Panc1 (cell line): ENCODE results near the gene SERPINA9. TPM values are rescaled to one million over a fixed set of nuclear protein-coding genes. Genes with fewer than 3 reads are reported as not detected.

Experiments
- ATAC-seq: fragments of 200-7000 bp; cut with Tn5 transposase; 2 replicates; pipeline ENCODE4 v1.9.1; 2020; ENCODE audit warnings: mild to moderate bottlenecking, moderate library complexity
- BruUV-seq: library from RNA; stranded (reverse); fragments of 400-500 nt; replicated peaks from 2 replicates; lab custom pipeline; 2021; lab: Mats Ljungman, UMichigan
- CTCF ChIA-PET: fragments of 300-600 bp; sonication (Branson Sonifier 250); formaldehyde crosslinking; loops from one replicate; lab custom pipeline; 2022; ENCODE audit warnings: antibody characterized with exemption; lab: Charles Lee
- POLR2A ChIA-PET: fragments of 300-600 bp; sonication (Branson Sonifier 250); formaldehyde crosslinking; loops from one replicate; lab custom pipeline; 2022; ENCODE audit warnings: antibody characterized with exemption; lab: Charles Lee
- DNase-seq: peaks from one replicate; pipeline ENCODE4 v3.0.0-alpha.2; 2010; ENCODE audit warnings: low read depth, low spot score
- H3K27ac ChIP-seq: 2 replicates; pipeline ENCODE4 v1.5.1; 2011; ENCODE audit warnings: mild to moderate bottlenecking, low read length, inconsistent platforms
- H3K27me3 ChIP-seq: fragments of 200-500 bp; sonication (Bioruptor generic); 2 replicates; pipeline ENCODE4 v1.6.0; 2014; ENCODE audit warnings: low read length, inconsistent platforms; ENCODE audit not compliant: control insufficient read depth, insufficient read depth
- H3K36me3 ChIP-seq: fragments of 200-500 bp; sonication (Bioruptor generic); 2 replicates; pipeline ENCODE4 v1.5.1; 2014; ENCODE audit warnings: inconsistent platforms, mild to moderate bottlenecking, low read length, moderate library complexity; ENCODE audit not compliant: control insufficient read depth, insufficient read depth
- H3K4me1 ChIP-seq: 2 replicates; pipeline ENCODE4 v1.5.1; 2011; ENCODE audit warnings: inconsistent platforms, mild to moderate bottlenecking, low read length, moderate library complexity; ENCODE audit not compliant: control insufficient read depth, insufficient read depth
- H3K4me3 ChIP-seq, 2 experiments: 2 replicates each; pipeline ENCODE4 v1.5.1; 2011 to 2012; ENCODE audit warnings: low read depth in 2 of 2, low read length in 2 of 2, mild to moderate bottlenecking in 2 of 2, inconsistent platforms in 1 of 2, moderate library complexity in 1 of 2
- H3K9me3 ChIP-seq: fragments of 200-500 bp; sonication (Bioruptor generic); 2 replicates; pipeline ENCODE4 v1.5.1; 2014; ENCODE audit warnings: low read depth, mild to moderate bottlenecking, inconsistent platforms, low read length, moderate library complexity; ENCODE audit not compliant: control insufficient read depth, insufficient read depth
- CTCF ChIP-seq: fragments of 450-650 bp; IDR thresholded peaks from 2 replicates; pipeline ENCODE4 v1.5.1; 2017; ENCODE audit warnings: mild to moderate bottlenecking
- POLR2AphosphoS5 ChIP-seq: IDR thresholded peaks from 2 replicates; pipeline ENCODE4 v1.6.1; 2012; ENCODE audit warnings: mild to moderate bottlenecking, low read depth, low read length, moderate library complexity
- REST ChIP-seq, 2 experiments: IDR thresholded peaks; 2 replicates each; pipeline ENCODE4 v1.6.1; 2011 to 2012; ENCODE audit warnings: low read depth in 2 of 2, control low read depth in 1 of 2, low read length in 1 of 2, mild to moderate bottlenecking in 1 of 2, moderate library complexity in 1 of 2; ENCODE audit not compliant: insufficient read depth in 1 of 2
- SIN3A ChIP-seq: IDR thresholded peaks from 2 replicates; pipeline ENCODE4 v1.6.1; 2012; ENCODE audit warnings: low read depth, mild to moderate bottlenecking, low read length, moderate library complexity, borderline replicate concordance; ENCODE audit not compliant: insufficient read depth
- TCF7L2 ChIP-seq: IDR thresholded peaks from 2 replicates; pipeline ENCODE4 v1.6.1; 2011; ENCODE audit warnings: mild to moderate bottlenecking, low read depth, low read length, inconsistent platforms
- in situ Hi-C: cut with HindIII; loops from 2 replicates; pipeline ENCODE4 v1.10.0; 2016; ENCODE audit warnings: low sequenced_read_pairs, low pct_unique_long_range_greater_than_20kb
- intact Hi-C: fragments of 100-400 bp; cut with micrococcal nuclease; formaldehyde crosslinking; loops from one replicate; pipeline ENCODE4 v1.10.0; 2022; ENCODE audit not compliant: unreplicated experiment
- total RNA-seq: library from RNA; stranded (reverse); gene quantifications from one replicate; pipeline ENCODE4 v1.2.1, GENCODE V29; 2021; ENCODE audit not compliant: unreplicated experiment

Gene SERPINA9
- total RNA-seq, 1 experiment from 2014 or later: not detected

GRCh38 chr14:94445003-94445402 lies 31.0 kb downstream of the SERPINA9 start:
- POLR2A ChIA-PET: no interaction called here
- DNase-seq (no peak), ATAC-seq (no peak)
- TF ChIP-seq REST (IDR thresholded peaks at IDR 0.05; ENCODE audit: insufficient read depth in 1 of 2, low read depth in 2 of 2, low read length in 1 of 2) (no peak), CTCF (no peak), POLR2AphosphoS5 (no peak), TCF7L2 (no peak), SIN3A (no peak)
- Histone ChIP-seq H3K27me3 (no peaks in the 10 kb centered on the region; the same call in 1 of the 2 replicates), H3K9me3 (no peaks in the 10 kb centered on the region), H3K4me1 (no peaks in the 10 kb centered on the region), H3K27ac (no peak overlapping the region), H3K36me3 (no peaks in the 10 kb centered on the region), H3K4me3 (no peak overlapping the region)
- in situ Hi-C loops: no loop called here
- intact Hi-C loops: no loop called here
- no TSS peak for BruUV-seq
- CTCF ChIA-PET: no interaction called here

GRCh38 chr14:94441531-94442205 lies 34.3 kb downstream of the SERPINA9 start:
- no peaks in the 10 kb centered on the region for H3K9me3 ChIP-seq
- BruUV-seq: no TSS peak
- ATAC-seq (no peak), DNase-seq (no peak)
- in situ Hi-C loops: no loop called here
- POLR2A ChIA-PET: no interaction called here
- no peaks in the 10 kb centered on the region for H3K4me1 ChIP-seq
- TF ChIP-seq POLR2AphosphoS5 (no peak), SIN3A (no peak), CTCF (no peak), REST (IDR thresholded peaks at IDR 0.05; ENCODE audit: insufficient read depth in 1 of 2, low read depth in 2 of 2, low read length in 1 of 2) (no peak), TCF7L2 (no peak)
- no peaks in the 10 kb centered on the region for H3K27me3 ChIP-seq
- no peaks in the 10 kb centered on the region for H3K36me3 ChIP-seq
- H3K27ac ChIP-seq: no peak overlapping the region
- CTCF ChIA-PET: no interaction called here
- H3K4me3 ChIP-seq: no peak overlapping the region
- intact Hi-C loops: no loop called here
